GM15510 (cell line): ENCODE measurements around the gene C1QTNF3.

Experiments used
- POLR2A ChIP-seq: IDR thresholded peaks from 3 replicates; pipeline ENCODE4 v1.6.1; 2011; ENCODE audit warnings: borderline replicate concordance; ENCODE audit not compliant: insufficient read length; ENCODE audit errors: extremely low read depth

The C1QTNF3 gene

DNA sequence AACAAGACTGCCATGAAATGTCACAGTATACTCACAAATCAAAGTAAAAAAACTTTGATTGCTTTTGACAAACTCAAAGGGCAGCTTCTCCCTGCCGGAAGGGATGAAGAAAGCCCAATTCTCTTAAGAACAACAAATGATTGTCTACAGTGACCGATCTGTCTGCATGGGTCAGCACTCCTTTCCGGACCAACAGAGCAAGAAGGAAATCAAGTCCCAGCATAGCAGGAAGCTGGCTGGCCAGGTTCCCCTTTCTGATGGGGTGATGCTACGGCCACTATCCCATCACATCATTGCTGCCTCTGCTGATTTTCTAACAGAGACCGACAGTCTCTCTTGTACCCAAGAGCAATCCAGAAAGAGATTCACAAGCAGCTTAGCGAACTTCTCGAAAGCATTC, 692 bp downstream of the C1QTNF3 start:
- no peak for TF ChIP-seq POLR2A

GRCh38 chr5:34041247-34041972, 1.6 kb downstream of the C1QTNF3 start:
- no peak for TF ChIP-seq POLR2A

DNA sequence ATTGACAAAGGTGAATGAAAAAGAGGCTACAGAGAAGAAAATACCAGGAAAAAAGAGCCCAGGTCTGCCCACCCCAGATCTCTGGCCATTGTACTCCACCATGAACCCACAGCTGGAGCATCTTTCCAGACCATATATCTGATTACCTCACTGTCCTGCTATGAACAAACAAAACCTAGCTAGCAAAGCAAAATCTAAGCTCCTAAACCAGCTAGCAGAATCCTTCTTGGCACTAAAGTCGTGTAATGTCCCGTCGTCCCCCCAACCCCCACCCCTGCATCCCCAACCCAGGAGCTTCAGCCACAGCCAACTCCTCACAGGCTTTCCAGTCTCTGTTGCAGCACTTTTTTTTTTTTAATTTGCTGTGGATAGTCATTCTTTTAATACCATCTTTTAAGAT, 2.5 kb downstream of the C1QTNF3 start:
- TF ChIP-seq POLR2A, result no peak

GRCh38 chr5:34039398-34040157, 3.4 kb downstream of the C1QTNF3 start:
- TF ChIP-seq POLR2A, result no peak

GRCh38 chr5:34038838-34039237, 4.2 kb downstream of the C1QTNF3 start:
- no peak for TF ChIP-seq POLR2A

DNA sequence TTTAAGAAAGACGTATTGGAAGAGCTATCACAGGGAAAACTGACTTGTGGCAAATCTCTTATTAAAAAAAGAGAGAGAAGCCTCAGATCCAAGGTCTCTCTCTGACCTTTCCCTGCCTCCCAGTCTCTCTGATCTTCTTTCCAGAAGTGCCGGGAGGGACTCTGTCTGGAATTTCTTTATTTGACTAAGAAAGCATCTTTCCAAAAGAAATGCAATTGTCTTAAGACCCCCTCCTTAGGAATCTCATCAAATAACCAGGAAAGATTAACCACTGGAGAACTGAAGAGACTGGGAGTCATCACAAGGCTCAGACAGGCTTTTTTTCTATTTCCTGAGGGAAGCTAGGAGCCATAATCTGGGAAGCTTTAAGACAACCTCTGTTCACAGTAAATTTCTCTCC, 4.6 kb downstream of the C1QTNF3 start:
- no peak for TF ChIP-seq POLR2A

DNA sequence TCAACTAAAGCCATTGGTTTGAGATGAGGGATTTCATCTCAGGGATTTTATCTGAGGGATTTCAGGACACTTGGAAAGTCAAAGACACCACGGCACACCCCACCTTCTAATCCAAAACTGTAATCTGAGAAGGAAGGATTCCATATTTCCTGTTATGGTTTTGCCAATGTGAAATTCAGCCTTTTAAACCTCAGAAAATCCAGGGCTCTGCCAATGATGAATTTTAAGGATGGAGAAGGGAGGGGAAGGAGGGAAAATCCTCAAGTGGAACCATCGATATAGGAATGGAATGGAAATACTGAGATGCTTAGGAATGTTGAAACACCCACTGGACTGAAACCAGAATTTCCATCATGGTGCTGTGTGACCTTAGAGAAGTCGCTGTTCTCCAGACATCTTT, 5.3 kb downstream of the C1QTNF3 start:
- no peak for TF ChIP-seq POLR2A

DNA sequence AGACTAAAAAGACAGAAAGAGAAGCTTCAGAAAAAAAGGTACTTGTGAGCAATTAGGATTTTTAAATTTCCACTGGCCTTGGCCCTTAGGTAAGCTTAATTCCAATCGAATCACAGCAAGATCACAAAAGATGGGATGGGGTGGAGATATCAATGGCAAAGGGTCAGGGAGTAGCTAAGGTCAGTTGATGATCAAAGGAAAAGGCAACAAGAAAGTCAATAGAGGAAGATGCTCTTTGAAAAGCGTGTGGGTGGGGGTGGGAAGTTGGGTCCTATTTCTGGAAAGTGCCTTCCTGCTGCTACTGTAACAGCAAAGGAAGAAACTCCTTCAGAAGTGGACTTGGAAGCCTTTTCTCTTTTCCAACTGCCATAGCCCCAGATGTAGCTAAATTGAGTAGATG, 7.3 kb downstream of the C1QTNF3 start:
- TF ChIP-seq POLR2A, result no peak

DNA sequence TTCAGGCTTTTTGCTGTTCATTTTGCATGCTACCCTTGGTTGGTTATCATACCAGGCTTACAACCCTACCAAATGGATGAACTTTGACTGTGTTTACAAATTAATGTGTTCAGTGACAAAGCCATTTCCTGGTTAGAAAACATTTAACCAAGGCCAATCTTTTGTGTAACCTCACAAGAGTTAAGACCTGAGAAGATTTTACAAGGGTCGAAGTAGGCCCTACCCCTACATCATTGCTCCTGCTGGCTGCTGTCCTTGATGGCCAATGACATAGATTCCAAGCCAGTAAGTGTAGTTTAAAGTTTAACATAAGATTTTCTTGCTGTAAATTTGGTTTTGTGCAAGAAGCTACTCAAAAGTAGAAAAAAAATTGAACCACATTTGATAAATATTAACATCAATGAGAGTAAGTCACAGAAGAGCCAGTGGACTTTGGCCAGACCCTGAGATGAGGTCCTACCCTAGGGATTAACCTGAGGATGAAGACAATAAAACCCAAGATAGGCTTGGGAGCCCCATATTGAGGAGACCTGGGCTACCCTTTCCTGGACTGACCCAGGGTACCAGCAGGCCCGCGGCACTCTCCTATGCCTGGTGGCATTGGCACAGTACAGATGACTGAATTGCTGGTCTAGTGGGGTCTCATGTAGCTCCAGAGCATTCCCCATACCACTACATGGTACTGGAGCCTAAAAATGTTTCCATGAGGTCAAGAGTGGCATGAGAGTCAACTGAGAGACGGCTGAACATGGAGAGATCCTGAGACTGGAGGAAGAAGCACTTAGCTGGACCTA, 8.3 kb downstream of the C1QTNF3 start:
- no peak for TF ChIP-seq POLR2A

DNA sequence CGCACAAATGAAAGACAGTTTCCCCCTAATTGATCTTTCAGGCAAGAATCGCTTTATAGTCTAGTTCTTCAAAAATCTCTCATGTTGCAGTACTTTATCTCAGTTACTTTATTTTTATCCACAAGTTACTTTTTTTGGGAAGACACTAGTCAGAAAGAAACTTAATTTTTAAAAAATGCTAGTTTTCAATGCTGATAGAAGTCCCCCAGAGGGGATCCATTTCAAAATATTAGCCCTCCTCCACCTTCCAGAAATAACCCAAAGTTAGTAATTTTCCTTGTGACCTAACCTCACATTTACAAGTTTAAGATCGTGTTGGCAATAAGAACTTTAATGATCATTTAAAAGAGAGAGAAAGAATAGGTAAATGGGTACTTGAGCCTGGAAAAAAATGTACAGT, 11.0 kb downstream of the C1QTNF3 start:
- no peak for TF ChIP-seq POLR2A

GRCh38 chr5:34031117-34031516, 11.9 kb downstream of the C1QTNF3 start:
- no peak for TF ChIP-seq POLR2A

- no peak for TF ChIP-seq POLR2A
Observed at GRCh38 chr5:34030048-34030447, 13.0 kb downstream of the C1QTNF3 start.

DNA sequence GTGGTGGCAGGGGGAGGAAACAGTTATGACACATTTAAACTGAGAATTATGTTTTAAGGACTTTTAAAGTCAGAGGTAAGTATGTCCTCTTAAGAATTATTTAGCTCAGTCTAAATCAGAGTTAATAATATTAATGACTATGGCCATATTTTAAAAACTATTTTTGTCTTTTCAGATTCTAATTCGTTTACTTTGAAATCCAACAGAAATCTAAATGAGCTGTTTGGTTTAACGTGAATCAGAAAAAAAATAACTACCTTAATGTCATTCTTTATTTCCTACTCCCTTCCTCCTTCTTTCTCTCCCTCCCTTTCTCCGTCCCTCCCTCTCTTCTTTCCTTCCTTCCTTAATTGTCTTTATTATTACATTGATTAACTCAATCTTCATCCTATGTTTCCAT, 14.7 kb downstream of the C1QTNF3 start:
- no peak for TF ChIP-seq POLR2A

GRCh38 chr5:34026089-34026761, 16.8 kb downstream of the C1QTNF3 start:
- no peak for TF ChIP-seq POLR2A
